HuH-7.5 (cell line): ENCODE results near the gene PNKD.
"Not testable (repeated sequence)": the region's sequence is repeated elsewhere in the genome, so short reads cannot be mapped to it uniquely, and the experiment has no call there.

Source experiments
- DNase-seq: peaks from one replicate; pipeline ENCODE4 v3.0.0; 2011; ENCODE audit warnings: low spot score

PNKD gene

DNA sequence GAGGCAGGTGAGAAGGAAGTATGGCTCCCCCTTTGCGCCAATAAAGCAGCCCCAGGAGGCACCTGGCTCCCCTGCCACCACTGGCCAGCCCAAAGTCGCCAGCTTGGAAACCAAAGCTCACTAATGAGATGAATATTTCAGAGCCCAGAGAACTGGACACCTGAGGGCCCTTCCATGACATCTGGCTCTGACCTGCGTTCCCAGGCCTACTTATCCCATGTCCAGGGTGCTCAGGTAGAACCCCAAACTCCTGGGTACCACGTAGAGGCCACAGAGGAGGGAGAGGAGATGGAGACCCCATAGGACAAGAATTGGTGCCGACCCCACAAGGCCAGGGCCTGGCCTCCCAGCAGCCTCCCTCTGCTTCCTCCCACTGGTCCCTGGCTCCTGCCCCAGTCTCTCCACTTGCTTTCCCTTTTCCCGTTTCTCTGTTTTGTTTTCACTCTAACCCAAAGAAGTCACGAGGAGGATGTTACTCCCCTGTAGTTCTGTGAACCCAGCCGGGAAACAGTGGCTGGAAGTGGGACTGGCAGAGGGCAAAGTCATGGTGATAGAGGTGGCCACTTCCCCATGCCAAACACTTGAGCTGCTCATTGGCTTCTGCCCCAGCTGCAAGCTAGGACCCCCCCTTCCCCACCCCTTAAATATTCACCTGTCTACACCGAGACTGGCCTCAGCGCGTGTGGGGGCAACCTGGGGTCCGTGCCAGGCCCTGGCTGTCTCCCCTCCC lies 21.2 kb downstream of the PNKD start:
- no peak for DNase-seq

DNA sequence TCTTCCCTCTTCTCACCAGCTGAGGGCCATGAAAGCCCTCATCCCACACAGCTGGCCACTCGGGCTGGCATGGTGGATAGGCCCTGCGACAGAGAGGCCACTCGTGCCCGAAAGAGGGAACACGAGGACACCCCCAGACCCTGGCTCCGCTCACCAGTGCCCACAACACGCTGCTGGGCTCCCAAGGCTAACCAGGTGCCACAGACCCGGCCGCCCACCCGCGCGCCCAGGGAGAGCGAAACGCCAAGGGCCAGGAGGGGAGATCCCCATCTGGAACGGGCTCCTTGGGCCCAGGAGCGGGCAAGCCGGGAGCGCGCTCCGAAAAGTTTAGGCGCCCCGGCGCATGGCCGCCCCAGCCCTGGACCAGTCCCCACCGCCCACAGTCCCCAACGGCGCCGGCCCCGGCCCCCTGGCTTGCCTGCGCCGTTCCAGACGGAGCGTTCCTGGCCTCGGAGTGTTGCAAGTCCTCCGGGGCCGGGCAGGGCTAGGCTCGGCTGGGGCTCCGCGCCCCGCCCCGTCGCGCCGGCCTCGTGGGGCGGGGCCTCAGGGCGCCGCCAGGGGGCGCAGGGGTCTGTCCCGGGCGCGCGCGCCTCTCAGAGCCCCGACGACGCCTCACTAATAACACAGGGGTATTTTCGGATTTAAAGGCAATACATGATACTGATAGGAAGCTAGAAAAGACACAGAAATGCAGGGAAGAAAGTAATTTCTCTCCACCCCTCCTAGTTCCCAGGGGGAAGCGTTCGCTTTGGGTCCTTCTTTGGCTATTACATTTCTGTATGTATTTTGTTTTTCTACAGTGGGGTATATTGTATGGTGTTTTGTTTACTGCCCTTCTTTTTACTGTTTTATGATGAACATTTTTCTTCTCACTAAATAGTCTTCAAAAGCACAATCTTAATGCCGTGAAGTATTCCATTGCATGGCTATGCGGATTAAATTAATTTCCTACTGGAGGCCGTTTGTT lies 22.0 kb downstream of the PNKD start, which contains the start of gene TMBIM1:
Gene TMBIM1 (minus strand): TSS at position 456 of the 967 bp plus-strand sequence. CDS start 10,362 bp downstream, outside the sequence.
- DNase-seq, result peak; percentile 84

DNA sequence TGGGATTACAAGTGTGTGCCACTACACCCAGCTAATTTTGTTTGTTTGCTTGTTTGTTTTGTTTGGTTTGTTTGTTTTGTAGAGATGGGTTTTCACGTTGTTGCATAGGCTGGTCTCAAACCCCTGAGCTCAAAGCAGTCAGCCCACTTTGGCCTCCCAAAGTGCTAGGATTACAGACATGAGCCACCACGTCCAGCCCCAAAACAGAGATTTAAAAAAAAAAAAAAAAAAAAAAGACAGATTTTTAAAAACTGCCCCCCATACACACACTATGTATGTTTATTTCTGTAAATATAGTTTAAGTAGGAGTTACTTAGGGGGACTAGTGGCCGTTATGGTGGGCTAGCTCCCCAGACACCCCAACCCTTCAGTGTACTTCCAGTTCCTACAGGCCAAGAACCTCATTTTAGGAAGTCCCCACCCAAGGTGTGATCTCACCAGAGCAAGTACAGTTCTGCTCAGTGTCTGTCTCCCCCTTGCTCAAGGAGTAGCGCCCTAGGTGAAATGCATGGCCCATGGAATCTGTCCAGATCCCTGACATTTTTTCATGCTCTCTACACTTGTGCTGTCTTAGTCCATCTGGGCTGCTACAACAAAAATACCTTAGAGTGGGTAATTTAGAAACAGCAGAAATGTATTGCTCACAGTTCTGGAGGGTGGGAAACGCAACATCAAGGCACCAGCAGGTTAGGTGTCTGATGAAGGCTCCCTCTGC lies 23.6 kb downstream of the PNKD start:
- no peak for DNase-seq

DNA sequence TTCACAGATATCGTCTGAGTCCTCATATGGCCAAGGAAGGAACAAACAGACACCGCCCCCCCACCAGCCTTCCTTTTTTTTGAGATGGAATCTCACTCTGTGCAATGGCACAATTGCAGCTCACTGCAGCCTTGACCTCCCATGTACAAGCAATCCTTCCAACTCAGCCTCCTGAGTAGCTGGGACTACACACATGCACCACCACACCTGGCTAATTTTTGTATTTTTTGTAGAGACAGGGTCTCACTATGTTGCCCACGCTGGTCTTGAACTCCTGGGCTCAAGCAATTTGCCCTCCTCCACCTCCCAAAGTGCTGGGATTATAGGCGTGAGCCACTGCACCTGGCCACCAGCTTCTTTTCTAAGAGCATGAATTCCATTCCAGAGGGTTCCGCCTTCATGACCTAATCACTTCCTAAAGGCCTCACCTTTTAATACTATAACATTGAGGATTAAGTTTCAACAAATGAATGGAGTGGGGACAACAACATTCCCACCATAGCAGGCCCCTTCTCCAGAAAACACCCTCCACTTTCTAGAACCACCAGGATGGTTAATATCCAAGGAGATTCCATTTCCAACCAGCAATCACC lies 24.2 kb downstream of the PNKD start:
- DNase-seq, result no peak

DNA sequence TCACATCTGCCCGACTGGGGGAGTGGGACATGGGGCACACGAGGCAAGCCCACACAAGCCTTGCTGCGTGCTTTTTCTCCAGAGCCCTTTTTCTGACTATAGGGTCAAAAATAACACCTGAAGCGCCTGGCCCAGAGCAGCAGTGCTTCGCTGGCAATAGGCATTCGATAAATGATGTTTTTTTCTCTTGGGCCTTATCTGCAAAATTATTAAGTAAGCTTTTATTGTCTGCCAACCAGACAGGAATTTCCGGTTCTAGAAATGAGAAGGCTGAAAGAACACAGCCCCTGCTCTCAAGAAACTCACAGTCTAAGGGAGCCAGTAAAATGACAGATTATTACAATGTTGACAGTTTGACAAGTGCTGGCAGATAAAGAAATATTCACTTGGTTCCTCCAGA lies 24.7 kb downstream of the PNKD start:
- DNase-seq, result no peak

DNA sequence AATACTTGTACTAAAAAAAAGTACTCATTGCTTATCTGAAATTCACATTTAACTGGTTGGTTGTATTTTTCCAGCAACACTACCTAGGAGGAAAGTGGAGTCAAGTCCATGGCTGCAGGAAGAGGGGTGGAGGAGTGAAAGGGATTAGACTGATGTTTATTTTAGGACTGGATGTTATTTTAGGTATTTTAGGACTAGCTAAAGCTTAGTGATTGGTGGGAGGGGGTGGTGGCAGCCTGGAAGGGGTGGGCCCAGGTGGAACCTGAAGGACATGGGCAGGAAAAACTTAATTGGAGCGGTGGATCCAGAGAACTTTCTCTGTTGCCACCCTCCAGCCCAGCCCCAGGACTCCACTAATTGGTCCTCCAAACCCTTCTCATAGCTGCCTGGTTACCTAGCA lies 25.9 kb downstream of the PNKD start:
- DNase-seq, result no peak

DNA sequence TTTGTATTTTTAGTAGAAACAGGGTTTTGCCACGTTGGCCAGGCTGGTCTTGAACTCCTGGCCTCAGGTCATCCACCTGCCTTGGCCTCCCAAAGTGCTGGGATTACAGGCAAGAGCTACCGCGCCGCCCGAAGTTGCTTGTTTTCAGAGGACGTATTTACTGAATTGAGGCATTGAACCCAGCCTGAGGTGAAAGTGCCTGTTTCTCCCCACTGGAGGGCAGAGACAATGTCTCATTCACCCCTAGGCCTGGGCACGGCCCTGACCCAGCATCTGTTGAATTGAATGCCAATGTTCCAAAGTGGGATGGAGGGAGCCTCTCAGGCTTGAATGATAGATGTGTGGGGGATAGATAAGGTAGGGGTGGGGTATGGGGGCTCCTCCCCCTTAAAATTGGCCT lies 26.5 kb downstream of the PNKD start:
- DNase-seq, result no peak

DNA sequence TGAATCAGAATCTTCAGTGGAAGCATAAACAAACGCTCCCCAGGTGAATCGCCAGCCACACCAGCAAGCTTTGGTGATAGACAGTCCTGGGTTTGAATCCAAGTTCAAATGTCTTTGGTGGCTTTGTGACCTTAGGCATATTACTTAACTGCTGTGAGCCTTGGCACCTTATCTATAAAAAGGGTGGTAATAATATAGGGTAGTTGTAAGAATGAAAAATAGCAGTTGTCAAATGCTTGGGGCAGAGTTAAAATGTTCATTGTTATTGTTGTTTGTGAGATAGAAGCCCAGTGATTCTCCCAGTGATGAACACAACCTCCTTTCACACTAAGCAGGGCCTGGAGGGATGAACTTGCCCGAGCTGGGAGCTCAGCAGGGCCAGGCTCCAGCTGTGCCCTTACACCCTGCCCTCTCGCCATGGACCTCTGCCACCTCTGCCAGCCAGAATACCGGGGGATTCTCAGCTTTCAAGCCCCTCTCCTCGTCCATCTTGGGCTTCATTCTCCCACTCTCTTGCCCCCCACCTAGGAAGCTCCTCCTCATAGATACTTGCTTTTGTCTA lies 28.1 kb downstream of the PNKD start:
- DNase-seq, result no peak

DNA sequence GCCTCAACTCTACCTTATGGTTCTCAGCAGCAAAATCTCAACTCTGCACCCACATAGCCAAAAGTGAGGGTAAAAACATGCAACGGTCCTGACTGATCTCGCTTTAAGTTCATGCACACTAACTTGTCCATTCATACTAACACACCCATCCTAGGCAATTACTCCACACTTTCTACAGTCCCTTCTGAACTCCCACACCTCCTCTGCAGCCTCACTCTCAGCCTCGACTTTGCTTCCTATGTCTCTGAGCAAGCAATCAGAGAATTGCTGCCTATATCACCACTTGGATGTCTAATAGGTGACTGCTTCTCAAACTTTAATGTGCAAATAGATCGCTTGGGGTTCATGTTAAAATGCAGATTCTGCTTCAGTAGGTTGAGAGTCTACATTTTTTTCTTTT lies 29.8 kb downstream of the PNKD start:
- DNase-seq, result no peak

DNA sequence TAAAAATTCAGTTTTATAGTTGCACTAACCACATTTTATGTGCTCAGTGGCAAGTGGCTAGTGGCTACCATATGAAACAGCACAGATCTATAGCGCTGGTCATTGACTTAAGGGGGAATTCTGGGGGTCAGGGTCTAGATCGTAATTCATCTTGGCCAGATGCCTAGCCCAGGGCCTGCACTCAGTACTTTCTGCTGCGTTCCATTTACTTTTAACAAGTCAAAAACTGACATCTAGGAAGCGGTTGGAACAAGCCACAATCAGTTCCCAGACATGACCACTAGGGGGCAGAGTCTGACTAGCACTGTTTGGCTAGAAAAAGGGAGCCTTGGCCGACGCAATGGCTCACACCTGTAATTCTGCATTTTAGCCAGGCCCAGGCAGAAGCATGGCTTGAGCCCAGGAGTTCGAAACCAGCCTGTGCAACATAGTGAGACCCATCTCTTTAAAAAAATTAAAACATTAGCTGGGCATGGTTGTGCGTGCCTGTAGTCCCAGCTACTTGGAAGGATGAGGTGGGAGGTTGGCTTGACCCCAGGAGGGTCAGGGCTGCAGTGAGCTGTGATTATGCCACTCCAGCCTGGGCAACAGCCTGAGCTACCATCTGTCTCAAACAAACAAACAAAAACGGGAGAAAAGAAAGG lies 31.0 kb downstream of the PNKD start:
- no peak for DNase-seq

DNA sequence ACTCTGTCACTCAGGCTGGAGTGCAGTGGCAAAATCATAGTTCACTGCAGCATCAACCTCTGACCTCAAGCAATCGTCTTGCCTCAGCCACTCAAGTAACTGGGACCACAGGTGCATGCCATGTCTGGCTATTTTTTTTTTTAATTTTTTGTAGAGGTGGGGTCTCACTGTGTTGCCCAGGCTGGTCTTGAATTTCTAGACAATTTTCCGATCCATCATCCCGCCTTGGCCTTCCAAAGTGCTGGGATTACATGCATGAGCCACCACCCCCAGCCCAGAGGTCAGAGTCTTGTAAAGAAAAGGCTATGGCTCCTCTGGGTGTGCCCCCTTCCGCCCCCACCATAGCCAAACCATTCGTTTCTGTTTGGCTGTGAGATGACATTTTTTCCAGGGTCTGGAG lies 35.1 kb downstream of the PNKD start:
- DNase-seq, result no peak

DNA sequence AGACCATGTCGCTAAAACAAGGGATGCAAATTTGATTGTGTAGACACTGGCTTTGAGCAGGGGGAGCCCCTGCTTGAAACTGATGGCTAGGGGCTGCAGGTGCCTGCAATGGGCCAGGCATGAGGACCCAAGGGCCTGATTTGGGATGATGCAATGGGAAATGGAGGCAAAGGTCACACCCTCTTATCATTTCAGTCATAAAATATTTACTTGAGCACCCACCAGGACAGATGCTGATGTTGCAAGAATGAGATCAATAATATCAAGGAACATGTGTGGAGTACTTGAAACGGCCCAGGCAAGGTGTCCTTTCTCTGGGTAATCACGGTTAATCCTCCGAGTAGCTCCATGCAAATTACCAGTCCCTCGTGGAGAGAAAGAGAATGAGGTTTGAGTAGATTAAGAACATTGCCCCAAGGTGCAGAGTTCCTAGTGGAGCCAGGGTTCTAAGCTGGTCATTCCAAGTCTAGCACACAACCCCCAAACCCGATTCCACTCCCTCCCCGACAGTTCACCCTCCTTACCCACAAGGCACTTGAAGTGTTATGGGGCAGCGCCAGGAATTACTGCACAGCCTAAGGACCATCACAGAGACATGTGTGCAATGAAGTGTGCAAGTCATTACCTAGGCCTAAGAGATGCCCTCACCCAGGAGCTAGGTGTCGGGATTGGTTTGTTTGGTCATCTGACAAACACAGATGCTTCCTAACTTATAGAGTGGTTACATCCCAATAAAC lies 36.0 kb downstream of the PNKD start:
- no peak for DNase-seq

DNA sequence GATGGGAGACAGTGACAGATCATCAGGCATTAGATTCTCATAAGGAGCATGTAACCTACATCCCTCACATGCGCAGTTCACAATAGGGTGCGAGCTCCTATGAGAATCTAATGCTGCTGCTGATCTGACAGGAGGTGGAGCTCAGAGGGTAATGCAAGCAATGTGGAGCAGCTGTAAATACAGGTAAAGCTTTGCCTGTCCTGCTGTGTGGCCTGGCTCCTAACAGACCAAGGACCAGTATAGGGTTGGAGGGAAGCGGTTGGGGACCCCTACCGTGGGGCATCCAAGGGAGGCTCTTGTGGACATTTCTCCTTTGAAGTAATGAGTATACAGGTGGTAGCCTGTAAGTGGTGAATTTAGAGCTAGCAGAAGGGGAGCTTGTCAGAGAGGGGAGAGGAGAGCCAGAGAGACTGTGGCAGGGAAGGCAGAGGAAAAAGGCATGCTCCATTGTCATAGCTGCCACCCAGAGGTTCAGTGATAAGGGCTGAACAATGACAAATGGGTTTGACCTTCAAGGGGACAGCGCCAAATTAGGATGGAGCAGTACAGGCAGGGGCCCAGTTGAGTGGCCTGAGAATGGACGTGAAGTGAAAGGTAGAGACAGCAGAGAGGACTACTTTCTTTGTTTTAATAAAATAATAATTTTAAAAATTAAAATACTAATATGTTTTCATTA lies 37.2 kb downstream of the PNKD start:
- DNase-seq, result no peak

DNA sequence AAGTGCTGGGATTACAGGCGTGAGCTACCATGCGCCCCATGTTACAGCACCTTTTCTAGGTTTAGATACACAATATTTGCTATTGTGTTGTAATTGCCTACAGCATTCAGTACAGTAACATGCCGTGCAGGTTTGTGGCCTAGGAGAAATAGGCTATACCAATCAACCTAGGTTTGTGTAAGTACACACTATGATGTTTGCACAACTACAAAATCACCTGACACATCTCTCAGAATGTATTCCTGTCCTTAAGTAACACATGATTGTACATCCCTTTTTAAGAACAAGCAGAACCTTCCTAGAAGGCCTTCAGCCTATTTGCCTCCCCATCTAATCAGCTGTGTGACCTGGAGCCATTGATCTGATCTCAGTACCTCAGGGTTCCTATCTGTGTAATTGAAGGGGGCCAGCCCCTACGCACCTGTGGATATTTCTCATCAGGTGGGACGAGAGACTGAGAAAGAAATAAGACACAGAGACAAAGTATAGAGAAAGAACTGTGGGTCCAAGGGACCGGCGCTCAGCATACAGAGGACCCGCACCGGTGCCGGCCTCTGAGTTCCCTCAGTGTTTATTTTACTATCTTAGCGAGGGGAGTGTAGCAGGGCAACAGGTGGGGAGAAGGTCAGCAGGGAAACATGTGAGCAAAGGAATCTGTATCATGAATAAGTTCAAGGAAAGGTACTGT lies 40.7 kb downstream of the PNKD start:
- no peak for DNase-seq

DNA sequence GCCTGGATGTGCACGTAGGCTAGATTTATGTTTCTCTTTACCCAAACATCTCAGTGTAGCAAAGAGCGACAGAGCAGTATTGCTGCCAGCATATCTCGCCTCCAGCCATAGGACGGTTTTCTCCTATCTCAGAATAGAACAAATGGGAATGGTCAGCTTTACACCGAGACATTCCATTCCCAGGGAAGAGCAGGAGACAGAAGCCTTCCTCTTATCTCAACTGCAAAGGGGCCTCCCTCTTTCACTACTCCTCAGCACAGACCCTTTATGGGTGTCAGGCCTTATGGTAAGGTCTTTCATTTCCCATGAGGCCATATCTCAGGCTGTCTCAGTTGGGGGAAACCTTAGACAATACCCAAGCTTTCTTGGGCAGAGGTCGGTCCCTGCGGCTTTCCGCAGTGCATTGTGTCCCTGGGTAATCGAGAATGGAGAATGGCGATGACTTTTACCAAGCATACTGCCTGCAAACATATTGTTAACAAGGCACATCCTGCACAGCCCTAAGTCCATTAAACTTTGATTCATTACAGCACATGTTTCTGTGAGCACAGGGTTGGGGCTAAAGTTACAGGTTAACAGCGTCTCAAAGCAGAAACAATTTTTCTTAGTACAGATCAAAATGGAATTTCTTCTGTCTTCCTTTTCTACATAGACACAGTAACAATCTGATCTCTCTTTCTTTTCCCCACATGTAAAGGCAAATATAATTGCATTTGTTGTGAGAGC lies 41.4 kb downstream of the PNKD start:
- DNase-seq, result not testable (repeated sequence)

DNA sequence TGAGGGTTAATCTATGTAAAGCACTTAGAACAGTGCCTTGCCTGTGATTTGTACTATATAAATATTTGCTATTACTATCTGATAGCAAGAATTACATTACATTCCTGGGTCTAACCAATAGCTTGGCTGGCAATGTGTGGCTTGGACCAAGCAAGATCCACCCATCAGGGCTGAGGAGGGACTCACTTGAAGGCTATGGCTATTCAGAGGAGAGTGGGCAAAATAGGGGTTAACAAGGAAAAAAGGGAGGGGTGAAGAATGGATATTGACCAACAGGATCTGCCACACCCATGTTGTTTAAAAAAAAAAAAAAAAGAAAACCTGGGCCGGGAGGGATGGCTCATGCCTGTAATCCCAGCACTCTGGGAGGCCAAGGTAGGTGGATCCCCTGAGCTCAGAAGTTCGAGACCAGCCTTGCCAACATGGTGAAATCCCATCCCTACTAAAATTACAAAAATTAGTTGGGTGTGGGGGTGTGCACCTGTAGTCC lies 42.0 kb downstream of the PNKD start:
- no peak for DNase-seq

DNA sequence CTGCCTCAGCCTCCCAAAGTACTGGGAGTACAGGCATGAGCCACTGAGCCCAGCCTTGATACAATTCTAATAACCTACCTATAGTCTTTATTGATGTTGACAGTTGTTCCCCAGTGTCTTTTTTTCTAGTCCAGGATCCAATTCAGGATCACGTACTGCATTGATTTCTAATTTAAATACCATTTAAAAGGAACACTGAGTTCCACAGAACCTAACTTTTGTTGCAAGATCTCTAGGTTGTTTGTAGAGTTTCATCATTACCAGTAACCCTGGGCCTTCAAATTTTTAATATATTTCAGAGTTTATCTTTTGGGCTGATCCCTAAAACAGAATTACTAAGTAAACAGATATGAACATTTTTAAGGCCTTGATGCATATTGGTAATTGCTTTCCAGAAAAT lies 43.0 kb downstream of the PNKD start:
- DNase-seq, result no peak

DNA sequence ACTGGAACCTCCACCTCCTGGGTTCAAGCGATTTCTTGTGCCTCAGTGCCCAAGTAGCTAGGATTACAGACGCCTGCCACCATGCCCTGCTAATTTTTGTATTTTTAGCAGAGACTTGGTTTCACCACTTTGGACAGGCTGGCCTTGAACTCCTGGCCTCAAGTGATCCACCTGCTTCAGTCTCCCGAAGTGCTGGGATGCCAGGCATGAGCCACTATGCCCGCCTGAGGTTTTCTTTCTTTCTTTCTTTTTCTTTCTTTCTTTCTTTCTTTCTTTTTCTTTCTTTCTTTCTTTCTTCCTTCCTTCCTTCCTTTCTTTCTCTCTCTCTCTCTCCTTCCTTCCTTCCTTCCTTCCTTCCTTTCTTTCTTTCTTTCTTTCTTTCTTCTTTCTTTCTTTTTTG lies 44.4 kb downstream of the PNKD start:
- not testable (repeated sequence) for DNase-seq

DNA sequence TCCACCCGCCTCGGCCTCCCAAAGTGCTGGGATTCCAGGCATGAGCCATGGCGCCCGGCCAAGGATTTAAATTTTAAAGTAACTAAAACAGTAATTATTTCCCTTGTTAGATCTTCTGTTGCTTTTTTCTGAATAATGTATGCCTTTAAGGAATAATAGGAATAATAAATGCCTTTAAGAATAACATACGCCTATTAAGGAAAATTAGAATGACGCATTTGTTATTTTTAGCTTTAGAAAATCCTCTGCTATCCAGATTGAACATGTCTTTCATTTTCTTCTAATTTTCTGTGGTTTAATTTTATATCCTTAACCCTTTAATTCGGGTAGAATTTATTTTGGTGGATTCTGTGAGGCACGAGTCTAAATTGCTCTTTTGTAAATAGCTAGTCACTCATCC lies 45.1 kb downstream of the PNKD start:
- no peak for DNase-seq
